HFFc6 (cell line): Measurements from ENCODE around the gene BTNL9. TPM values are rescaled to one million over a fixed set of nuclear protein-coding genes. Genes with fewer than 3 reads are reported as not detected.

Experiments used
- DNase-seq: peaks from one replicate; pipeline ENCODE4 v3.0.0-alpha.2; 2018
- H3K27ac Mint-ChIP-seq: 2 replicates; pipeline ENCODE4 v1.8.0; 2020; ENCODE audit warnings: mild to moderate bottlenecking, mixed read lengths
- H3K27me3 Mint-ChIP-seq: 2 replicates; pipeline ENCODE4 v1.8.0; 2021; ENCODE audit warnings: mild to moderate bottlenecking, moderate library complexity, mixed read lengths; ENCODE audit not compliant: insufficient read depth
- H3K36me3 Mint-ChIP-seq: 2 replicates; pipeline ENCODE4 v1.8.0; 2021; ENCODE audit warnings: low read depth, mixed read lengths
- H3K4me1 Mint-ChIP-seq: 2 replicates; pipeline ENCODE4 v1.8.0; 2020; ENCODE audit warnings: low read depth, mixed read lengths
- H3K4me3 Mint-ChIP-seq: 2 replicates; pipeline ENCODE4 v1.8.0; 2020; ENCODE audit warnings: mild to moderate bottlenecking, moderate library complexity, mixed read lengths
- H3K9me3 Mint-ChIP-seq: 2 replicates; pipeline ENCODE4 v1.8.0; 2020; ENCODE audit warnings: mild to moderate bottlenecking, mixed read lengths
- total RNA-seq, 6 experiments: library from RNA; stranded (reverse); fragmentation: NEBNext Ultra II Directional; extraction: Animal tissue kit (Norgen Biotek cat#: 25700); gene quantifications; 2 replicates in 1 of 6; 3 replicates in 5 of 6; pipeline ENCODE4 v1.2.3, GENCODE V29; 2021
- TF ChIP-seq, protein P1 (sequence below): fragments of 200-600 bp; sonication (generic); IDR thresholded peaks from 2 replicates; pipeline ENCODE4 v1.5.0; 2021; ENCODE audit warnings: antibody characterized with exemption, mild to moderate bottlenecking

The BTNL9 gene
- total RNA-seq, 6 experiments from 2014 or later = not detected

DNA sequence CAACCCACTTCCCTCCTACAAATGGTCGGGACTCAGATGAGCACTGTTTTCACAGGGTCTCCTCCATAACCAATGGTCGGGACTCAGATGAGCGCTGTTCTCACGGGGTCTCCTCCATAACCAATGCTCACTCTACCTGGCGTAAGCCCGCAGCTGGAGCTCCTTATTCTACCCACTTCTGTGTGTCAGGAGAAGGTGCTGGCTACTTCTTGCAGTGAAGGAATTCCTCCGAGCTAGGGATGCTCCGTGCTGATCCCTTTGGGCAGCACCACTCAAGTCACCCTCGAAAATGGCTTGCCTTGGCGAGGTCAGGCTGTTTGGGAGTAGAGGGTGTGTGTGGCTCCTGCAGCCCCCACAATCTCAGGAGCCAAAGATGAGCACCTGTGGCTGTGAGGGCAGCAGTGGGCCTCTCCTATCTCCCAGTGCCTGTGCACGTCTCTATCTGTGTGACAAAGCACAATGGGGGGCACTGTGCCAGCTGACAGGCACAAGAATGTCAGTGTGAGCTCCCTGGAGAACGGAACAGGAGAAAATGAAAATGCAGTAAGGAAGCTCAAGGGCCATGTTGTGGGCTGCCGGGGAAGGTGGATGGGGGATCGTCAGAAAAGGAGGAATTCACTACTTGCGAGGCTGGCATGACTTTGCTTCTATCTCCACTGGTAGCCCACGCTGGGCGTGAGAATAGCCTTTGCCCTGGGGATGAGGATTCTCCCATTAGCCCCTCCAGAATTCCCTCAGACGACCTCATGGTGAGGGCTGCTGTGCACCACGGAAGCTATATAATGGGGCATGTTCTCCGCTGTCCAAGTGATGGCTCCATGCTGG is 3.9 kb upstream of the BTNL9 start:
- no peaks in the 10 kb centered on the region for H3K4me1 Mint-ChIP-seq
- TF ChIP-seq, protein P1, sequence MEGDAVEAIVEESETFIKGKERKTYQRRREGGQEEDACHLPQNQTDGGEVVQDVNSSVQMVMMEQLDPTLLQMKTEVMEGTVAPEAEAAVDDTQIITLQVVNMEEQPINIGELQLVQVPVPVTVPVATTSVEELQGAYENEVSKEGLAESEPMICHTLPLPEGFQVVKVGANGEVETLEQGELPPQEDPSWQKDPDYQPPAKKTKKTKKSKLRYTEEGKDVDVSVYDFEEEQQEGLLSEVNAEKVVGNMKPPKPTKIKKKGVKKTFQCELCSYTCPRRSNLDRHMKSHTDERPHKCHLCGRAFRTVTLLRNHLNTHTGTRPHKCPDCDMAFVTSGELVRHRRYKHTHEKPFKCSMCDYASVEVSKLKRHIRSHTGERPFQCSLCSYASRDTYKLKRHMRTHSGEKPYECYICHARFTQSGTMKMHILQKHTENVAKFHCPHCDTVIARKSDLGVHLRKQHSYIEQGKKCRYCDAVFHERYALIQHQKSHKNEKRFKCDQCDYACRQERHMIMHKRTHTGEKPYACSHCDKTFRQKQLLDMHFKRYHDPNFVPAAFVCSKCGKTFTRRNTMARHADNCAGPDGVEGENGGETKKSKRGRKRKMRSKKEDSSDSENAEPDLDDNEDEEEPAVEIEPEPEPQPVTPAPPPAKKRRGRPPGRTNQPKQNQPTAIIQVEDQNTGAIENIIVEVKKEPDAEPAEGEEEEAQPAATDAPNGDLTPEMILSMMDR = no peak
- no peak overlapping the region for H3K4me3 Mint-ChIP-seq
- H3K27me3 Mint-ChIP-seq = peaks cover 13% of the 10 kb centered on the region
- no peak for DNase-seq
- H3K27ac Mint-ChIP-seq = no peak overlapping the region
- H3K36me3 Mint-ChIP-seq = peaks cover 6% of the 10 kb centered on the region
- H3K9me3 Mint-ChIP-seq = peaks cover 12% of the 10 kb centered on the region

DNA sequence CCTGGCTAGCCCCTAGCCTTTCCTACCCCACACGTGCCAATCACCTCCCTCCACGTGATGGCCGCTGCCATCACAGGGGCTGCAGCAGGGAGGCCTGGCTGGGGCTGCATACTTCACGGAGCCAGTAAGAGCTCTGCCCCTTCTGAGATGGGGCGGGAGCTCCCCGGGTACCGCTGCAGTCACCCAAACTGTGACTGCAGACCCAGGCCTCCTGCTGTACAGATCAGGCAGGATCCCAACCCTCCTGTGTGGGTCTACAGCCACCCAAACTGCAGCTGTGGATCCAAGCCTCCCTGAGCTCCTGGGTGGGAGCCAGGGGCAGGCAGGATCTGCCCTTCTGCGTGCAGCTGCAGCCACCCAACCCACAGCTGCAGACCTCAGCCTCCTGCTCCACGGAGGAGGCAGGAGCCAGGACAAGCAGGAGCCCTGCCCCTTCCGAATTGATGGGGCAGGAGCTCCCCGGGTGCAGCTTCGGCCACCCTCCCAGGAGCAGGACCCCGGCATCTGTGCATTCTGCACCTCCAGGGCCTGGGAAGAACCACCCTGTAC is 3.2 kb upstream of the BTNL9 start:
- TF ChIP-seq, protein P1 = no peak
- Mint-ChIP-seq H3K27me3 (peaks cover 13% of the 10 kb centered on the region), H3K9me3 (peaks cover 8% of the 10 kb centered on the region)

DNA sequence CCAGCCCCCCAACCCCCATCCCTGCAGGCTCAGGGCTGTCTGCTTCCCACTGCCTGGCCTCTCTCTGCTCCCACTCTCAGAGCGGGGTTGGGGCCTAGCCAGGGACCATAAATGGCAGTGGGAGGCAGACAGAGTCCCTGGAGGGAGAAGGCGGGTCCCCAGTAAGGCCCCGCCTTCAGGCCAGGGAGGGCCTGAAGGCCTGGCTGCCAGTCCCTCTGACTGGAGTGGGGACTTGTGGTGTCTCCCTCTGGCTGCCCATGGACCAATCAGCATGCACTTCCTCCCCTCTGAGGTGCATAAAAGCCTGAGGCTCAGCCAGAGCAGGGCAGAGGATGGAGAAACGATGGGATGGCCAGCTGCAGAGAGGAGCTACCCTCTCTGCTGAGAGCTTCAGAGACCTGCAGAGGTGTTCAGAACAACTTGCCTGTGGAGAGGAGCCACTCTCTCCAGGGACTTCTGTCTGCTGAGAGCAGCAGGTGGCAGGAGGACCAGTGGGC is 2.7 kb upstream of the BTNL9 start:
- TF ChIP-seq, protein P1 = no peak
- Mint-ChIP-seq H3K27ac (no peak overlapping the region), H3K4me3 (no peak overlapping the region), H3K27me3 (peaks cover 15% of the 10 kb centered on the region), H3K4me1 (no peaks in the 10 kb centered on the region), H3K9me3 (peaks cover 5% of the 10 kb centered on the region; the same call in 1 of the 2 replicates), H3K36me3 (no peaks in the 10 kb centered on the region)
- DNase-seq = no peak

More for the DNA sequence above, 3.2 kb upstream of the BTNL9 start:
- peaks cover 3% of the 10 kb centered on the region for H3K36me3 Mint-ChIP-seq
- H3K27ac Mint-ChIP-seq = no peak overlapping the region
- H3K4me1 Mint-ChIP-seq = no peaks in the 10 kb centered on the region
- no peak overlapping the region for H3K4me3 Mint-ChIP-seq
- no peak for DNase-seq

DNA sequence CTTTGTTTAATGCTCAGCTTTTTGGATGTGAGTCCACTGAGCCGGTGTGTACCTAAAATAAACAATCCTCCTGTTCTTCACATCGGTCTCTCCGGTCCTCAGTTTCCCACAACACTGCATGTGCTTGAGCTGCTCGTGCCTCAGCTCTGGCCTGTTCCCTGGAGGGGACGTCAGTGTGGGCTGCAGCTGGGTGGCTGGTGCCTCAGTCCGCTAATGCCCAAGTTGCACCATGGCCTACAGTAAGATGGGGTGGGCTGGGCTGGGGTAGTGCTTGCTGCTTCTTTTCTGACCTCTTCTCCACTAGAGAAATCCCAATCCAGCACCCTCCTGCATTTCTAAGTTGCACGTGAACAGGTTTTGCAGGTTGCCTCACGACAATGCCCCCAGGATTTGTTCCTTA is 595 bp upstream of the BTNL9 start:
- H3K27ac Mint-ChIP-seq = no peak overlapping the region
- no peak overlapping the region for H3K4me3 Mint-ChIP-seq
- TF ChIP-seq, protein P1 = no peak
- no peaks in the 10 kb centered on the region for H3K4me1 Mint-ChIP-seq
- H3K27me3 Mint-ChIP-seq = peaks cover 20% of the 10 kb centered on the region
- no peaks in the 10 kb centered on the region for H3K9me3 Mint-ChIP-seq
- no peak for DNase-seq
- no peaks in the 10 kb centered on the region for H3K36me3 Mint-ChIP-seq

DNA sequence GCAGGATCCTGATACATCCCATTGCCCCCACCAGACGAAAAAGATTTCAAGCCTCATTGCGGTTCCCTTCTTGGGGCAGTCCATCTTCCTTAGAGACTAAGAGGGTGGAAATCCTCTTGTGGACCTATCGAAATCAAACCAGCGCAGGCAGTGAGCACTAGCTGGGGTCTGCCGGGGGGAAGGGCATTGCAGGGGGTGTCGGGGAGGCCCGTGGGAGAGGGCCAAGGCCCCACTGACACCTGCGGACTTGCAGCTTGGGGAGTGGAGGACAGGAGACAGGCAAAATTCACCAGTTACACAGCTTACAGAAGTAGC is 522 bp downstream of the BTNL9 start:
- TF ChIP-seq, protein P1 = no peak
- no peak overlapping the region for H3K4me3 Mint-ChIP-seq
- H3K36me3 Mint-ChIP-seq = no peaks in the 10 kb centered on the region
- H3K27ac Mint-ChIP-seq = no peak overlapping the region
- H3K4me1 Mint-ChIP-seq = no peaks in the 10 kb centered on the region
- no peak for DNase-seq
- no peaks in the 10 kb centered on the region for H3K9me3 Mint-ChIP-seq
- H3K27me3 Mint-ChIP-seq = peaks cover 20% of the 10 kb centered on the region
